ENCODE results near the gene LRCOL1.

DNA sequence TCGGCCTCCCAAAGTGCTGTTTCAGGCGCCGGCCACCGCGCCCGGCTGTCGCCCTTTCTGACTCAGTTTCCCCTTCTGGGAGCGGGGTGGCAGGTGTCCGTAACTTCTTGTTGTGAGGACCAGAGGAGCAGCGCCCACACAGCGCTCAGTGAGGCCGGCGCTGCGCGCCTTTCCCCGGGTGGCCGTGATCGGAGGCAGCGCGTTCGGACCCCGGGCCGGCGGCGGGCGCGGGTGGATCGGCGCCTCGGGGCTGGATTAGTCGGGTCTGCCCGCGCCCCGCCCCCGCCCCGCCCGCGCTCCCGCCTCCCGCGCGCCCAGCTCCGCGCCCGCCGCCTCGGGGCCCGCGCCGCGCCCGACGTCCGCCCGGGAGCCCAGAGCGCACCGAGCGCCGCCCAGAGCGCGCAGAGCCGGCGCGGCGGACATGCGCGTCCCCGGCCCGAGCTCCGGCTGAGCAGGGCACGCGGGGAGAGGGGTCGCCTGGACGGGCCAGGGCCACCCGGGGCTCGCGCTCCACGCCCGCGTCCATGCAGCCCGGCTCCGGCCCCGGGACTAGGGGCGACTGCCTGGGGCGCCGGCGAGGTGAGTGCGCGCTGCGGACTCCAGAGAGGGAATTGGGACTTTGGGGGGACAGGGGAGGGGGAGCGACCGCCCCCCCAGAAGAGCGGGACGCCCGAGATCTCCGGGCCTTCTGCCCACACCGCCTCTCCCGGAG, 50.6 kb downstream of the LRCOL1 start:
- TF ChIP-seq, protein P1, sequence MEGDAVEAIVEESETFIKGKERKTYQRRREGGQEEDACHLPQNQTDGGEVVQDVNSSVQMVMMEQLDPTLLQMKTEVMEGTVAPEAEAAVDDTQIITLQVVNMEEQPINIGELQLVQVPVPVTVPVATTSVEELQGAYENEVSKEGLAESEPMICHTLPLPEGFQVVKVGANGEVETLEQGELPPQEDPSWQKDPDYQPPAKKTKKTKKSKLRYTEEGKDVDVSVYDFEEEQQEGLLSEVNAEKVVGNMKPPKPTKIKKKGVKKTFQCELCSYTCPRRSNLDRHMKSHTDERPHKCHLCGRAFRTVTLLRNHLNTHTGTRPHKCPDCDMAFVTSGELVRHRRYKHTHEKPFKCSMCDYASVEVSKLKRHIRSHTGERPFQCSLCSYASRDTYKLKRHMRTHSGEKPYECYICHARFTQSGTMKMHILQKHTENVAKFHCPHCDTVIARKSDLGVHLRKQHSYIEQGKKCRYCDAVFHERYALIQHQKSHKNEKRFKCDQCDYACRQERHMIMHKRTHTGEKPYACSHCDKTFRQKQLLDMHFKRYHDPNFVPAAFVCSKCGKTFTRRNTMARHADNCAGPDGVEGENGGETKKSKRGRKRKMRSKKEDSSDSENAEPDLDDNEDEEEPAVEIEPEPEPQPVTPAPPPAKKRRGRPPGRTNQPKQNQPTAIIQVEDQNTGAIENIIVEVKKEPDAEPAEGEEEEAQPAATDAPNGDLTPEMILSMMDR (conservative IDR thresholded peaks at IDR 0.05; ENCODE audit: low read depth in 2 of 2), result peak; percentile 6 to 31; a peak in 2 of 4 replicates
- no peak for TF ChIP-seq JUNB (IDR thresholded peaks at IDR 0.05; ENCODE audit: unreplicated experiment)
- peak; percentile 61 for TF ChIP-seq POLR2AphosphoS5 (IDR thresholded peaks at IDR 0.05; ENCODE audit: low read depth)
- TF ChIP-seq ZNF331 (CRISPR knock-in tag; IDR thresholded peaks at IDR 0.05; ENCODE audit: low read depth), result no peak
- TF ChIP-seq, protein P2, sequence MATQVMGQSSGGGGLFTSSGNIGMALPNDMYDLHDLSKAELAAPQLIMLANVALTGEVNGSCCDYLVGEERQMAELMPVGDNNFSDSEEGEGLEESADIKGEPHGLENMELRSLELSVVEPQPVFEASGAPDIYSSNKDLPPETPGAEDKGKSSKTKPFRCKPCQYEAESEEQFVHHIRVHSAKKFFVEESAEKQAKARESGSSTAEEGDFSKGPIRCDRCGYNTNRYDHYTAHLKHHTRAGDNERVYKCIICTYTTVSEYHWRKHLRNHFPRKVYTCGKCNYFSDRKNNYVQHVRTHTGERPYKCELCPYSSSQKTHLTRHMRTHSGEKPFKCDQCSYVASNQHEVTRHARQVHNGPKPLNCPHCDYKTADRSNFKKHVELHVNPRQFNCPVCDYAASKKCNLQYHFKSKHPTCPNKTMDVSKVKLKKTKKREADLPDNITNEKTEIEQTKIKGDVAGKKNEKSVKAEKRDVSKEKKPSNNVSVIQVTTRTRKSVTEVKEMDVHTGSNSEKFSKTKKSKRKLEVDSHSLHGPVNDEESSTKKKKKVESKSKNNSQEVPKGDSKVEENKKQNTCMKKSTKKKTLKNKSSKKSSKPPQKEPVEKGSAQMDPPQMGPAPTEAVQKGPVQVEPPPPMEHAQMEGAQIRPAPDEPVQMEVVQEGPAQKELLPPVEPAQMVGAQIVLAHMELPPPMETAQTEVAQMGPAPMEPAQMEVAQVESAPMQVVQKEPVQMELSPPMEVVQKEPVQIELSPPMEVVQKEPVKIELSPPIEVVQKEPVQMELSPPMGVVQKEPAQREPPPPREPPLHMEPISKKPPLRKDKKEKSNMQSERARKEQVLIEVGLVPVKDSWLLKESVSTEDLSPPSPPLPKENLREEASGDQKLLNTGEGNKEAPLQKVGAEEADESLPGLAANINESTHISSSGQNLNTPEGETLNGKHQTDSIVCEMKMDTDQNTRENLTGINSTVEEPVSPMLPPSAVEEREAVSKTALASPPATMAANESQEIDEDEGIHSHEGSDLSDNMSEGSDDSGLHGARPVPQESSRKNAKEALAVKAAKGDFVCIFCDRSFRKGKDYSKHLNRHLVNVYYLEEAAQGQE (IDR thresholded peaks at IDR 0.05; ENCODE audit: unreplicated experiment), result no peak
- TF ChIP-seq EZH2phosphoT487 (IDR thresholded peaks at IDR 0.05; ENCODE audit: unreplicated experiment), result no peak
- TF ChIP-seq EZH2 (IDR thresholded peaks at IDR 0.05; ENCODE audit: low read depth, unreplicated experiment), result no peak
- TF ChIP-seq, protein P3, sequence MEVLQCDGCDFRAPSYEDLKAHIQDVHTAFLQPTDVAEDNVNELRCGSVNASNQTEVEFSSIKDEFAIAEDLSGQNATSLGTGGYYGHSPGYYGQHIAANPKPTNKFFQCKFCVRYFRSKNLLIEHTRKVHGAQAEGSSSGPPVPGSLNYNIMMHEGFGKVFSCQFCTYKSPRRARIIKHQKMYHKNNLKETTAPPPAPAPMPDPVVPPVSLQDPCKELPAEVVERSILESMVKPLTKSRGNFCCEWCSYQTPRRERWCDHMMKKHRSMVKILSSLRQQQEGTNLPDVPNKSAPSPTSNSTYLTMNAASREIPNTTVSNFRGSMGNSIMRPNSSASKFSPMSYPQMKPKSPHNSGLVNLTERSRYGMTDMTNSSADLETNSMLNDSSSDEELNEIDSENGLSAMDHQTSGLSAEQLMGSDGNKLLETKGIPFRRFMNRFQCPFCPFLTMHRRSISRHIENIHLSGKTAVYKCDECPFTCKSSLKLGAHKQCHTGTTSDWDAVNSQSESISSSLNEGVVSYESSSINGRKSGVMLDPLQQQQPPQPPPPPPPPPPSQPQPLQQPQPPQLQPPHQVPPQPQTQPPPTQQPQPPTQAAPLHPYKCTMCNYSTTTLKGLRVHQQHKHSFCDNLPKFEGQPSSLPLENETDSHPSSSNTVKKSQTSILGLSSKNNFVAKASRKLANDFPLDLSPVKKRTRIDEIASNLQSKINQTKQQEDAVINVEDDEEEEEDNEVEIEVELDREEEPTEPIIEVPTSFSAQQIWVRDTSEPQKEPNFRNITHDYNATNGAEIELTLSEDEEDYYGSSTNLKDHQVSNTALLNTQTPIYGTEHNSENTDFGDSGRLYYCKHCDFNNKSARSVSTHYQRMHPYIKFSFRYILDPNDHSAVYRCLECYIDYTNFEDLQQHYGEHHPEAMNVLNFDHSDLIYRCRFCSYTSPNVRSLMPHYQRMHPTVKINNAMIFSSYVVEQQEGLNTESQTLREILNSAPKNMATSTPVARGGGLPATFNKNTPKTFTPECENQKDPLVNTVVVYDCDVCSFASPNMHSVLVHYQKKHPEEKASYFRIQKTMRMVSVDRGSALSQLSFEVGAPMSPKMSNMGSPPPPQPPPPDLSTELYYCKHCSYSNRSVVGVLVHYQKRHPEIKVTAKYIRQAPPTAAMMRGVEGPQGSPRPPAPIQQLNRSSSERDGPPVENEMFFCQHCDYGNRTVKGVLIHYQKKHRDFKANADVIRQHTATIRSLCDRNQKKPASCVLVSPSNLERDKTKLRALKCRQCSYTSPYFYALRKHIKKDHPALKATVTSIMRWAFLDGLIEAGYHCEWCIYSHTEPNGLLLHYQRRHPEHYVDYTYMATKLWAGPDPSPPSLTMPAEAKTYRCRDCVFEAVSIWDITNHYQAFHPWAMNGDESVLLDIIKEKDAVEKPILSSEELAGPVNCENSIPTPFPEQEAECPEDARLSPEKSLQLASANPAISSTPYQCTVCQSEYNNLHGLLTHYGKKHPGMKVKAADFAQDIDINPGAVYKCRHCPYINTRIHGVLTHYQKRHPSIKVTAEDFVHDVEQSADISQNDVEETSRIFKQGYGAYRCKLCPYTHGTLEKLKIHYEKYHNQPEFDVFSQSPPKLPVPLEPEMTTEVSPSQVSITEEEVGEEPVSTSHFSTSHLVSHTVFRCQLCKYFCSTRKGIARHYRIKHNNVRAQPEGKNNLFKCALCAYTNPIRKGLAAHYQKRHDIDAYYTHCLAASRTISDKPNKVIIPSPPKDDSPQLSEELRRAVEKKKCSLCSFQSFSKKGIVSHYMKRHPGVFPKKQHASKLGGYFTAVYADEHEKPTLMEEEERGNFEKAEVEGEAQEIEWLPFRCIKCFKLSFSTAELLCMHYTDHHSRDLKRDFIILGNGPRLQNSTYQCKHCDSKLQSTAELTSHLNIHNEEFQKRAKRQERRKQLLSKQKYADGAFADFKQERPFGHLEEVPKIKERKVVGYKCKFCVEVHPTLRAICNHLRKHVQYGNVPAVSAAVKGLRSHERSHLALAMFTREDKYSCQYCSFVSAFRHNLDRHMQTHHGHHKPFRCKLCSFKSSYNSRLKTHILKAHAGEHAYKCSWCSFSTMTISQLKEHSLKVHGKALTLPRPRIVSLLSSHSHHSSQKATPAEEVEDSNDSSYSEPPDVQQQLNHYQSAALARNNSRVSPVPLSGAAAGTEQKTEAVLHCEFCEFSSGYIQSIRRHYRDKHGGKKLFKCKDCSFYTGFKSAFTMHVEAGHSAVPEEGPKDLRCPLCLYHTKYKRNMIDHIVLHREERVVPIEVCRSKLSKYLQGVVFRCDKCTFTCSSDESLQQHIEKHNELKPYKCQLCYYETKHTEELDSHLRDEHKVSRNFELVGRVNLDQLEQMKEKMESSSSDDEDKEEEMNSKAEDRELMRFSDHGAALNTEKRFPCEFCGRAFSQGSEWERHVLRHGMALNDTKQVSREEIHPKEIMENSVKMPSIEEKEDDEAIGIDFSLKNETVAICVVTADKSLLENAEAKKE (CRISPR knock-in tag; IDR thresholded peaks at IDR 0.05), result no peak
- TF ChIP-seq CREB1 (CRISPR knock-in tag; IDR thresholded peaks at IDR 0.05; ENCODE audit: low read depth), result no peak
